HEK293 (cell line): ENCODE results near the gene NEURL1.

Experiments used
- CTCF ChIA-PET: fragments of 350-600 bp; formaldehyde crosslinking; extraction: SDS; loops from one replicate; lab custom pipeline; 2021; ENCODE audit warnings: antibody characterized with exemption; lab: Yijun Ruan, JAX
- POLR2A ChIA-PET: fragments of 300-600 bp; formaldehyde crosslinking; extraction: SDS; loops from one replicate; lab custom pipeline; 2020; ENCODE audit warnings: antibody characterized with exemption, inconsistent platforms; lab: Yijun Ruan, JAX
- H3K27ac ChIP-seq: fragments of 200-500 bp; sonication (Bioruptor generic); 2 replicates; pipeline ENCODE4 v1.5.1; 2014; ENCODE audit warnings: low read depth, low read length, control low read depth, inconsistent platforms; ENCODE audit errors: extremely low read depth
- H3K36me3 ChIP-seq, 2 experiments: fragments of 200-500 bp in 1 of 2; sonication (Bioruptor generic) in 1 of 2; 1 replicate in 1 of 2; 2 replicates in 1 of 2; pipeline ENCODE4 v1.5.1; 2014 to 2017; ENCODE audit warnings: inconsistent platforms in 2 of 2, low read length in 2 of 2; ENCODE audit not compliant: control insufficient read depth in 2 of 2, insufficient read depth in 1 of 2
- H3K4me1 ChIP-seq: fragments of 200-500 bp; sonication (Bioruptor generic); 2 replicates; pipeline ENCODE4 v1.5.1; 2014; ENCODE audit warnings: mild to moderate bottlenecking, low read length, inconsistent platforms; ENCODE audit not compliant: control insufficient read depth, insufficient read depth
- H3K4me3 ChIP-seq: 2 replicates; pipeline ENCODE4 v1.5.1; 2011; ENCODE audit warnings: low read depth, mild to moderate bottlenecking, control low read depth, low read length, moderate library complexity
- H3K9me3 ChIP-seq: fragments of 200-500 bp; sonication (Bioruptor generic); 2 replicates; pipeline ENCODE4 v1.5.1; 2014; ENCODE audit warnings: low read depth, low read length, inconsistent platforms; ENCODE audit not compliant: control insufficient read depth, insufficient read depth
- GFI1B ChIP-seq: fragments of 450-650 bp; formaldehyde crosslinking; IDR thresholded peaks from 2 replicates; pipeline ENCODE4 v1.5.1; 2016; ENCODE audit warnings: missing biosample characterization, missing genetic modification characterization
- GLI4 ChIP-seq: fragments of 450-650 bp; formaldehyde crosslinking; IDR thresholded peaks from 2 replicates; pipeline ENCODE4 v1.5.1; 2016; ENCODE audit warnings: missing biosample characterization, missing genetic modification characterization
- GLIS1 ChIP-seq: fragments of 450-650 bp; formaldehyde crosslinking; IDR thresholded peaks from 2 replicates; pipeline ENCODE4 v1.5.1; 2016; ENCODE audit warnings: missing biosample characterization, missing genetic modification characterization
- HOXC10 ChIP-seq: sonication (generic); formaldehyde crosslinking; IDR thresholded peaks from 2 replicates; pipeline ENCODE4 v1.8.1; 2023; ENCODE audit warnings: mild to moderate bottlenecking, missing genetic modification reagents
- HOXD13 ChIP-seq: sonication (generic); formaldehyde crosslinking; IDR thresholded peaks from 2 replicates; pipeline ENCODE4 v1.8.0; 2022; ENCODE audit warnings: missing genetic modification reagents, borderline replicate concordance
- SP7 ChIP-seq: fragments of 450-650 bp; formaldehyde crosslinking; IDR thresholded peaks from 2 replicates; pipeline ENCODE4 v1.5.1; 2016; ENCODE audit warnings: missing biosample characterization, missing genetic modification characterization
- TRIM28 ChIP-seq: IDR thresholded peaks from 2 replicates; pipeline ENCODE4 v1.6.1; 2011; ENCODE audit warnings: low read length, control low read depth, borderline replicate concordance
- ZNF274 ChIP-seq, 2 experiments: fragments of 200-500 bp in 1 of 2; fragments of 450-650 bp in 1 of 2; sonication (Bioruptor generic) in 1 of 2; formaldehyde crosslinking in 1 of 2; IDR thresholded peaks; 2 replicates each; pipeline versions ENCODE4 v1.5.1 to v1.6.1; 2014 to 2016; ENCODE audit warnings: borderline replicate concordance in 1 of 2, inconsistent platforms in 1 of 2, low read length in 1 of 2, missing biosample characterization in 1 of 2, missing genetic modification characterization in 1 of 2
- ZNF341 ChIP-seq: fragments of 450-650 bp; formaldehyde crosslinking; IDR thresholded peaks from 2 replicates; pipeline ENCODE4; 2016; ENCODE audit warnings: low read depth, missing biosample characterization, missing genetic modification characterization
- ZNF433 ChIP-seq: fragments of 450-650 bp; formaldehyde crosslinking; IDR thresholded peaks from 2 replicates; pipeline ENCODE4 v1.5.1; 2016; ENCODE audit warnings: missing biosample characterization, missing genetic modification characterization, low read depth
- ZNF510 ChIP-seq: fragments of 450-650 bp; formaldehyde crosslinking; IDR thresholded peaks from 2 replicates; pipeline ENCODE4 v1.5.1; 2018; ENCODE audit warnings: mild to moderate bottlenecking, missing genetic modification characterization, missing biosample characterization; ENCODE audit not compliant: insufficient replicate concordance
- ZNF521 ChIP-seq: fragments of 450-650 bp; formaldehyde crosslinking; IDR thresholded peaks from 2 replicates; pipeline ENCODE4 v1.5.1; 2017; ENCODE audit warnings: missing biosample characterization, mild to moderate bottlenecking, missing genetic modification characterization
- ZNF530 ChIP-seq: fragments of 450-650 bp; formaldehyde crosslinking; IDR thresholded peaks from 2 replicates; pipeline ENCODE4 v1.5.1; 2016; ENCODE audit warnings: low read depth, missing biosample characterization, missing genetic modification characterization
- ZNF621 ChIP-seq: fragments of 450-650 bp; formaldehyde crosslinking; IDR thresholded peaks from 2 replicates; pipeline ENCODE4 v1.5.1; 2017; ENCODE audit warnings: missing biosample characterization, missing genetic modification characterization
- ZNF791 ChIP-seq: fragments of 450-650 bp; formaldehyde crosslinking; IDR thresholded peaks from 2 replicates; pipeline ENCODE4 v1.5.1; 2016; ENCODE audit warnings: missing biosample characterization, missing genetic modification characterization
- ZNF792 ChIP-seq: fragments of 450-650 bp; formaldehyde crosslinking; IDR thresholded peaks from 2 replicates; pipeline ENCODE4 v1.5.1; 2016; ENCODE audit warnings: missing biosample characterization, missing genetic modification characterization
- TF ChIP-seq, protein P1 (sequence below): fragments of 450-650 bp; formaldehyde crosslinking; IDR thresholded peaks from 2 replicates; pipeline ENCODE4 v1.5.1; 2016; ENCODE audit warnings: missing biosample characterization, missing genetic modification characterization
- TF ChIP-seq, protein P2 (sequence below): fragments of 450-650 bp; formaldehyde crosslinking; IDR thresholded peaks from 2 replicates; pipeline ENCODE4 v1.5.1; 2016; ENCODE audit warnings: missing biosample characterization, missing genetic modification characterization
- TF ChIP-seq, protein P3 (sequence below): fragments of 450-650 bp; formaldehyde crosslinking; IDR thresholded peaks from 2 replicates; pipeline ENCODE4 v1.5.1; 2016; ENCODE audit warnings: missing biosample characterization, missing genetic modification characterization
- TF ChIP-seq, protein P4 (sequence below): fragments of 450-650 bp; formaldehyde crosslinking; IDR thresholded peaks from 2 replicates; pipeline ENCODE4 v1.5.1; 2016; ENCODE audit warnings: missing biosample characterization, missing genetic modification characterization
- TF ChIP-seq, protein P5 (sequence below): fragments of 450-650 bp; formaldehyde crosslinking; IDR thresholded peaks from 2 replicates; pipeline ENCODE4 v1.5.1; 2016; ENCODE audit warnings: missing biosample characterization, missing genetic modification characterization

NEURL1 gene

DNA sequence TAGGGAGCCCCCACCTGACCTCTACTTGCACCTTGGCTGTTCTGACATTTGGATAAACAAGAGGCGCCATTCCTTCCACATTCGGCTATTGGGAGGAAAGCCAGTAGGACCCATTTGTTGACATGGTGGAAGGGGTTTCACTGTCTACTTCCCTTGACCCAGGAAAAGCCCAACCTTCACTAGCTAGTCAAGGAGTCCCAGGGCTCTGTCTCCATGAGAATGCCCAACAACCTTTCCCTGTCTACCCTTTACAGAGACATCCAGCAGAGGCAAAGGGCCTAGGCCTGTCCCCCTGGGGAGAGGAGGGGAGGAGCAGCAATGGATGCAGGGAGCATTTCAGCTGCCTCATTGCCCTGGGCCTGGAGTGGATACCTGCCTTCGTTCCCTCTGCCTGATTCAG, 136.1 kb downstream of the NEURL1 start (continued):
- no peak for TF ChIP-seq ZNF274 (IDR thresholded peaks at IDR 0.05; ENCODE audit: low read length)
- TF ChIP-seq ZNF274 (tag by site-specific recombination; IDR thresholded peaks at IDR 0.05; ENCODE audit: borderline replicate concordance), result no peak
- TF ChIP-seq ZNF621, result no peak
- TF ChIP-seq, all 188 proteins: peak for 1

DNA sequence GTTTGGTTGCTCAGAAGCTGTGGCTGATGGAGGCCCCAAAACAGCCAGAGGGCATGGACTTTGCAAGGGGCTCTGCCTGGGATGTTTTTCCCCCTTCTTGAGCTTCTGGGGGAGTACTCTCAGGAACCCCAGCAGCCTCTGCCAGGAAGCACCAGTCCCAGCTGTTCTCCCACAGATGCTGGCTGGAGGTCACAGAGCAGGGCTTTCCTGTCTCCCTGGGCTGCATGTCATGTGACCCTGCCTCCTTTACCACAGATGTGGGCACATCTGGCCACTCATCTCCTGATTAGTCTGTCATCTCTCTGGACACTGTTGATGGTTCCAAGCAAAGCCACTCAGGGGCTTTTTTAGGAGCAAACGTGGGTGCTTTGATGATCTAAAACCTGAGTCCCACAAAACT, 136.7 kb downstream of the NEURL1 start:
- H3K27ac ChIP-seq, result no peak overlapping the region
- H3K4me1 ChIP-seq, result no peaks in the 10 kb centered on the region
- no peak overlapping the region for H3K4me3 ChIP-seq
- peaks cover 0 to 80% of the 10 kb centered on the region in 2 experiments; a peak in 1 of 3 replicates for H3K36me3 ChIP-seq
- CTCF ChIA-PET, result interaction anchor here (1.4 kb wide), 1 partner anchor 56 kb away, joined by 4 read pairs; no protein-coding TSS in a partner anchor
- no peak for TF ChIP-seq ZNF341 (tag by site-specific recombination)
- TF ChIP-seq, protein P1, sequence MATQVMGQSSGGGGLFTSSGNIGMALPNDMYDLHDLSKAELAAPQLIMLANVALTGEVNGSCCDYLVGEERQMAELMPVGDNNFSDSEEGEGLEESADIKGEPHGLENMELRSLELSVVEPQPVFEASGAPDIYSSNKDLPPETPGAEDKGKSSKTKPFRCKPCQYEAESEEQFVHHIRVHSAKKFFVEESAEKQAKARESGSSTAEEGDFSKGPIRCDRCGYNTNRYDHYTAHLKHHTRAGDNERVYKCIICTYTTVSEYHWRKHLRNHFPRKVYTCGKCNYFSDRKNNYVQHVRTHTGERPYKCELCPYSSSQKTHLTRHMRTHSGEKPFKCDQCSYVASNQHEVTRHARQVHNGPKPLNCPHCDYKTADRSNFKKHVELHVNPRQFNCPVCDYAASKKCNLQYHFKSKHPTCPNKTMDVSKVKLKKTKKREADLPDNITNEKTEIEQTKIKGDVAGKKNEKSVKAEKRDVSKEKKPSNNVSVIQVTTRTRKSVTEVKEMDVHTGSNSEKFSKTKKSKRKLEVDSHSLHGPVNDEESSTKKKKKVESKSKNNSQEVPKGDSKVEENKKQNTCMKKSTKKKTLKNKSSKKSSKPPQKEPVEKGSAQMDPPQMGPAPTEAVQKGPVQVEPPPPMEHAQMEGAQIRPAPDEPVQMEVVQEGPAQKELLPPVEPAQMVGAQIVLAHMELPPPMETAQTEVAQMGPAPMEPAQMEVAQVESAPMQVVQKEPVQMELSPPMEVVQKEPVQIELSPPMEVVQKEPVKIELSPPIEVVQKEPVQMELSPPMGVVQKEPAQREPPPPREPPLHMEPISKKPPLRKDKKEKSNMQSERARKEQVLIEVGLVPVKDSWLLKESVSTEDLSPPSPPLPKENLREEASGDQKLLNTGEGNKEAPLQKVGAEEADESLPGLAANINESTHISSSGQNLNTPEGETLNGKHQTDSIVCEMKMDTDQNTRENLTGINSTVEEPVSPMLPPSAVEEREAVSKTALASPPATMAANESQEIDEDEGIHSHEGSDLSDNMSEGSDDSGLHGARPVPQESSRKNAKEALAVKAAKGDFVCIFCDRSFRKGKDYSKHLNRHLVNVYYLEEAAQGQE (tag by site-specific recombination), result no peak
- TF ChIP-seq GLIS1 (tag by site-specific recombination), result peak; percentile 30
- no peak for TF ChIP-seq ZNF792
- TF ChIP-seq, protein P2, sequence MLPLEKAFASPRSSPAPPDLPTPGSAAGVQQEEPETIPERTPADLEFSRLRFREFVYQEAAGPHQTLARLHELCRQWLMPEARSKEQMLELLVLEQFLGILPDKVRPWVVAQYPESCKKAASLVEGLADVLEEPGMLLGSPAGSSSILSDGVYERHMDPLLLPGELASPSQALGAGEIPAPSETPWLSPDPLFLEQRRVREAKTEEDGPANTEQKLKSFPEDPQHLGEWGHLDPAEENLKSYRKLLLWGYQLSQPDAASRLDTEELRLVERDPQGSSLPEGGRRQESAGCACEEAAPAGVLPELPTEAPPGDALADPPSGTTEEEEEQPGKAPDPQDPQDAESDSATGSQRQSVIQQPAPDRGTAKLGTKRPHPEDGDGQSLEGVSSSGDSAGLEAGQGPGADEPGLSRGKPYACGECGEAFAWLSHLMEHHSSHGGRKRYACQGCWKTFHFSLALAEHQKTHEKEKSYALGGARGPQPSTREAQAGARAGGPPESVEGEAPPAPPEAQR (tag by site-specific recombination), result no peak
- TF ChIP-seq, all 188 proteins: peak for 1
- H3K9me3 ChIP-seq, result no peaks in the 10 kb centered on the region
- POLR2A ChIA-PET, result no interaction called here

DNA sequence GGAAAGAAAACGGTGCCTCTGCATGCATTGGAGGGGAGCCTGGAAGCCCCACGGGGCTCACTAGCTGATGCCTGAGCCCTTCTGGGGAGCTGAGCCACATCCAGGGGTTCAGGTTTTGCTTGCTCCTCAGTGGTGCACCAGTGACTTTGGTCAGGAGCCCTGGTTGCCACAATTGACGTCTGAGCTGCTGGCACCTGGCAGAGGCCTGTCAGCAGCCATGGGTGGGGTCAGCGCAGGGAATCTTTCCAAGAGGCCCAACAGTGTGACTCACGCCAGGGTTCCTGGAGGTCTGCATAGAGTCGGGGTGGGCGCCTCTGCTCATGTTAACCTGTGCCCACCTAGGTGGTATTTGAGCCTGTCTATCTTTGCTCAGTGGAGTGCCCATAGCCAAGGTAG, 138.7 kb downstream of the NEURL1 start:
- H3K4me3 ChIP-seq, result no peak overlapping the region
- H3K9me3 ChIP-seq, result no peaks in the 10 kb centered on the region
- CTCF ChIA-PET, result no interaction called here
- TF ChIP-seq ZNF530 (tag by site-specific recombination) (no peak), GFI1B (tag by site-specific recombination) (no peak), ZNF433 (tag by site-specific recombination) (no peak), GLI4 (tag by site-specific recombination) (no peak), ZNF521 (tag by site-specific recombination) (no peak), HOXC10 (CRISPR knock-in tag) (no peak), ZNF510 (no peak), TRIM28 (no peak), ZNF791 (no peak), SP7 (no peak), HOXD13 (CRISPR knock-in tag) (no peak)
- TF ChIP-seq, protein P3, sequence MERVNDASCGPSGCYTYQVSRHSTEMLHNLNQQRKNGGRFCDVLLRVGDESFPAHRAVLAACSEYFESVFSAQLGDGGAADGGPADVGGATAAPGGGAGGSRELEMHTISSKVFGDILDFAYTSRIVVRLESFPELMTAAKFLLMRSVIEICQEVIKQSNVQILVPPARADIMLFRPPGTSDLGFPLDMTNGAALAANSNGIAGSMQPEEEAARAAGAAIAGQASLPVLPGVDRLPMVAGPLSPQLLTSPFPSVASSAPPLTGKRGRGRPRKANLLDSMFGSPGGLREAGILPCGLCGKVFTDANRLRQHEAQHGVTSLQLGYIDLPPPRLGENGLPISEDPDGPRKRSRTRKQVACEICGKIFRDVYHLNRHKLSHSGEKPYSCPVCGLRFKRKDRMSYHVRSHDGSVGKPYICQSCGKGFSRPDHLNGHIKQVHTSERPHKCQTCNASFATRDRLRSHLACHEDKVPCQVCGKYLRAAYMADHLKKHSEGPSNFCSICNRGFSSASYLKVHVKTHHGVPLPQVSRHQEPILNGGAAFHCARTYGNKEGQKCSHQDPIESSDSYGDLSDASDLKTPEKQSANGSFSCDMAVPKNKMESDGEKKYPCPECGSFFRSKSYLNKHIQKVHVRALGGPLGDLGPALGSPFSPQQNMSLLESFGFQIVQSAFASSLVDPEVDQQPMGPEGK (tag by site-specific recombination), result no peak
- TF ChIP-seq, protein P2 (tag by site-specific recombination), result no peak
- TF ChIP-seq, protein P4, sequence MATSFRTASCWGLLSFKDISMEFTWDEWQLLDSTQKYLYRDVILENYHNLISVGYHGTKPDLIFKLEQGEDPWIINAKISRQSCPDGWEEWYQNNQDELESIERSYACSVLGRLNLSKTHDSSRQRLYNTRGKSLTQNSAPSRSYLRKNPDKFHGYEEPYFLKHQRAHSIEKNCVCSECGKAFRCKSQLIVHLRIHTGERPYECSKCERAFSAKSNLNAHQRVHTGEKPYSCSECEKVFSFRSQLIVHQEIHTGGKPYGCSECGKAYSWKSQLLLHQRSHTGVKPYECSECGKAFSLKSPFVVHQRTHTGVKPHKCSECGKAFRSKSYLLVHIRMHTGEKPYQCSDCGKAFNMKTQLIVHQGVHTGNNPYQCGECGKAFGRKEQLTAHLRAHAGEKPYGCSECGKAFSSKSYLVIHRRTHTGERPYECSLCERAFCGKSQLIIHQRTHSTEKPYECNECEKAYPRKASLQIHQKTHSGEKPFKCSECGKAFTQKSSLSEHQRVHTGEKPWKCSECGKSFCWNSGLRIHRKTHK (tag by site-specific recombination), result no peak
- TF ChIP-seq, protein P5, sequence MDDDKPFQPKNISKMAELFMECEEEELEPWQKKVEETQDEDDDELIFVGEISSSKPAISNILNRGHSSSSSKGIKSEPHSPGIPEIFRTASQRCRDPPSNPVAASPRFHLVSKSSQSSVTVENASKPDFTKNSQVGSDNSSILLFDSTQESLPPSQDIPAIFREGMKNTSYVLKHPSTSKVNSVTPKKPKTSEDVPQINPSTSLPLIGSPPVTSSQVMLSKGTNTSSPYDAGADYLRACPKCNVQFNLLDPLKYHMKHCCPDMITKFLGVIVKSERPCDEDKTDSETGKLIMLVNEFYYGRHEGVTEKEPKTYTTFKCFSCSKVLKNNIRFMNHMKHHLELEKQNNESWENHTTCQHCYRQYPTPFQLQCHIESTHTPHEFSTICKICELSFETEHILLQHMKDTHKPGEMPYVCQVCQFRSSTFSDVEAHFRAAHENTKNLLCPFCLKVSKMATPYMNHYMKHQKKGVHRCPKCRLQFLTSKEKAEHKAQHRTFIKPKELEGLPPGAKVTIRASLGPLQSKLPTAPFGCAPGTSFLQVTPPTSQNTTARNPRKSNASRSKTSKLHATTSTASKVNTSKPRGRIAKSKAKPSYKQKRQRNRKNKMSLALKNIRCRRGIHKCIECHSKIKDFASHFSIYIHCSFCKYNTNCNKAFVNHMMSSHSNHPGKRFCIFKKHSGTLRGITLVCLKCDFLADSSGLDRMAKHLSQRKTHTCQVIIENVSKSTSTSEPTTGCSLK (tag by site-specific recombination), result no peak
- no peak overlapping the region for H3K27ac ChIP-seq
- no peaks in the 10 kb centered on the region for H3K4me1 ChIP-seq
- POLR2A ChIA-PET, result no interaction called here
- peaks cover 0 to 77% of the 10 kb centered on the region in 2 experiments; a peak in 1 of 3 replicates for H3K36me3 ChIP-seq
